Measurements from ENCODE around the gene ING3. TPM values are rescaled to one million over a fixed set of nuclear protein-coding genes. Genes with fewer than 3 reads are reported as not detected.

Gene ING3
- total RNA-seq, 1 donor from 2014 or later = 20.2 TPM

GRCh38 chr7:120984406-120984805 lies 33.8 kb downstream of the ING3 start:
- Mint-ChIP-seq H3K4me1 (ENCODE audit: unreplicated experiment) (peaks cover 22% of the 10 kb centered on the region), H3K36me3 (ENCODE audit: unreplicated experiment) (no peaks in the 10 kb centered on the region), H3K27ac (ENCODE audit: unreplicated experiment) (no peak overlapping the region), H3K9me3 (ENCODE audit: unreplicated experiment) (no peaks in the 10 kb centered on the region), H3K27me3 (ENCODE audit: unreplicated experiment) (no peaks in the 10 kb centered on the region), H3K4me3 (ENCODE audit: unreplicated experiment) (no peak overlapping the region)
- DNase-seq (ENCODE audit: extremely low spot score, unreplicated experiment) = no peak
- no peak for TF ChIP-seq CTCF (IDR thresholded peaks at IDR 0.05)

GRCh38 chr7:120985130-120985758 lies 34.7 kb downstream of the ING3 start:
- Mint-ChIP-seq H3K36me3 (ENCODE audit: unreplicated experiment) (no peaks in the 10 kb centered on the region), H3K4me3 (ENCODE audit: unreplicated experiment) (no peak overlapping the region), H3K27ac (ENCODE audit: unreplicated experiment) (no peak overlapping the region), H3K9me3 (ENCODE audit: unreplicated experiment) (no peaks in the 10 kb centered on the region), H3K4me1 (ENCODE audit: unreplicated experiment) (peaks cover 29% of the 10 kb centered on the region), H3K27me3 (ENCODE audit: unreplicated experiment) (no peaks in the 10 kb centered on the region)
- no peak for DNase-seq (ENCODE audit: extremely low spot score, unreplicated experiment)
- TF ChIP-seq CTCF (IDR thresholded peaks at IDR 0.05) = no peak

- H3K27ac Mint-ChIP-seq (ENCODE audit: unreplicated experiment) = no peak overlapping the region
- peaks cover 35% of the 10 kb centered on the region for H3K4me1 Mint-ChIP-seq (ENCODE audit: unreplicated experiment)
- no peaks in the 10 kb centered on the region for H3K36me3 Mint-ChIP-seq (ENCODE audit: unreplicated experiment)
- no peak for DNase-seq (ENCODE audit: extremely low spot score, unreplicated experiment)
- no peaks in the 10 kb centered on the region for H3K9me3 Mint-ChIP-seq (ENCODE audit: unreplicated experiment)
- no peaks in the 10 kb centered on the region for H3K27me3 Mint-ChIP-seq (ENCODE audit: unreplicated experiment)
- no peak overlapping the region for H3K4me3 Mint-ChIP-seq (ENCODE audit: unreplicated experiment)
- no peak for TF ChIP-seq CTCF (IDR thresholded peaks at IDR 0.05)
Observed at GRCh38 chr7:120985839-120986238, 35.3 kb downstream of the ING3 start.

GRCh38 chr7:120986650-120987049 lies 36.1 kb downstream of the ING3 start:
- DNase-seq (ENCODE audit: extremely low spot score, unreplicated experiment) = no peak
- no peak overlapping the region for H3K4me3 Mint-ChIP-seq (ENCODE audit: unreplicated experiment)
- H3K36me3 Mint-ChIP-seq (ENCODE audit: unreplicated experiment) = no peaks in the 10 kb centered on the region
- TF ChIP-seq CTCF (IDR thresholded peaks at IDR 0.05) = no peak
- peaks cover 42% of the 10 kb centered on the region for H3K4me1 Mint-ChIP-seq (ENCODE audit: unreplicated experiment)
- H3K9me3 Mint-ChIP-seq (ENCODE audit: unreplicated experiment) = no peaks in the 10 kb centered on the region
- H3K27me3 Mint-ChIP-seq (ENCODE audit: unreplicated experiment) = no peaks in the 10 kb centered on the region
- H3K27ac Mint-ChIP-seq (ENCODE audit: unreplicated experiment) = no peak overlapping the region

- no peak overlapping the region for H3K27ac Mint-ChIP-seq (ENCODE audit: unreplicated experiment)
- no peaks in the 10 kb centered on the region for H3K36me3 Mint-ChIP-seq (ENCODE audit: unreplicated experiment)
- no peak overlapping the region for H3K4me3 Mint-ChIP-seq (ENCODE audit: unreplicated experiment)
- TF ChIP-seq CTCF (IDR thresholded peaks at IDR 0.05) = no peak
- H3K9me3 Mint-ChIP-seq (ENCODE audit: unreplicated experiment) = no peaks in the 10 kb centered on the region
- DNase-seq (ENCODE audit: extremely low spot score, unreplicated experiment) = no peak
- H3K27me3 Mint-ChIP-seq (ENCODE audit: unreplicated experiment) = no peaks in the 10 kb centered on the region
- H3K4me1 Mint-ChIP-seq (ENCODE audit: unreplicated experiment) = peaks cover 45% of the 10 kb centered on the region
Observed at GRCh38 chr7:120987280-120987679, 36.7 kb downstream of the ING3 start.
